H4 (cell line): ENCODE data around the gene PCDHA9. TPM values are rescaled to one million over a fixed set of nuclear protein-coding genes. Genes with fewer than 3 reads are reported as not detected.

Experiments
- DNase-seq: peaks from one replicate; pipeline ENCODE4 v3.0.0-alpha.2; 2015; ENCODE audit warnings: low spot score
- total RNA-seq: library from RNA; depleted of rRNA; stranded (reverse); fragments of >200 nt; shearing (Covaris generic); gene quantifications from 2 replicates; pipeline ENCODE4 v1.2.3, GENCODE V29; 2014; rRNA removed

PCDHA9 gene
- total RNA-seq, 1 experiment from 2014 or later: 0.08 TPM

DNA sequence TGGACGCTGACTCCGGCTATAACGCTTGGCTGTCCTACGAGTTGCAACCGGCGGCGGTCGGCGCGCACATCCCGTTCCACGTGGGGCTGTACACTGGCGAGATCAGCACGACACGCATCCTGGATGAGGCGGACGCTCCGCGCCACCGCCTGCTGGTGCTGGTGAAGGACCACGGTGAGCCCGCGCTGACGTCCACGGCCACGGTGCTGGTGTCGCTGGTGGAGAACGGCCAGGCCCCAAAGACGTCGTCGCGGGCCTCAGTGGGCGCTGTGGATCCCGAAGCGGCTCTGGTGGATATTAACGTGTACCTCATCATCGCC, 29.0 kb downstream of the PCDHA9 start:
- no peak for DNase-seq

DNA sequence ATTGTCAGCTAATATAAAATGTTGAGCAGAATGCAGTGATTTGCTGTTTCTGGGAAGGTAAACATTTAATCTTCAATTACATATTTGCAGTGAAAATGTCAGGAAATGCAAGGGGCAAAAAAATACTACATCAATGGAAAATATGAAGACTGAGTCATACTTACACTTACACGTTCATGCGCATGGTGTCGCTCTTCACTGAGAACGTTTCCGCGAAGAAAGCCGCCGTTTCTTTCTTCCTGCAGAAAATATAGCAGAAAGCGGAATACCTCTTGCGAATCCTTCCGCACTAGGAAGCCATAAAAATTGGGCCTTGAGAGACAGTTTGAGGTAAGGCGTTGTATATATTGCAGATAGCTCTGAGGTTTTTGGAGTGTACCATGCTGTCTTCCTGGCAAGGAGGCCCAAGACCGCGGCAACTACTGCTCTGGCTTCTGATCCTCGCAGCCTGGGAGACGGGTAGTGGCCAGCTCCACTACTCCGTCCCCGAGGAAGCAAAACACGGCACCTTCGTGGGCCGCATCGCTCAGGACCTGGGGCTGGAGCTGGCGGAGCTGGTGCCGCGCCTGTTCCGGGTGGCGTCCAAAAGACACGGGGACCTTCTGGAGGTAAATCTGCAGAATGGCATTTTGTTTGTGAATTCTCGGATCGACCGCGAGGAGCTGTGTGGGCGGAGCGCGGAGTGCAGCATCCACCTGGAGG, 33.9 kb downstream of the PCDHA9 start, which contains the start of gene PCDHA13:
Gene PCDHA13 (plus strand): TSS at position 236 of the 702 bp plus-strand sequence. CDS start 145 bp downstream, at position 381.
- peak; percentile 19 for DNase-seq

DNA sequence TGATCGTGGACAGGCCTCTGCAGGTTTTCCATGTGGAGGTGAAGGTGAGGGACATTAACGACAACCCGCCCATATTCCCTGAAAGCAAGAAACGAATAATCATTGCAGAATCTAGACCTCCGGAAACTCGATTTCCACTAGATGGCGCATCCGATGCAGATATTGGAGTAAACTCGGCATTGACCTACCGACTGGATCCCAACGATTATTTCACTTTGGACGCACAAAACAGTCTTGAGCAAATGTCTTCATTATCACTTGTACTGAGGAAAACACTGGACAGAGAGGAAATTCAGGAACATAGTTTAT, 34.4 kb downstream of the PCDHA9 start:
- DNase-seq: no peak

DNA sequence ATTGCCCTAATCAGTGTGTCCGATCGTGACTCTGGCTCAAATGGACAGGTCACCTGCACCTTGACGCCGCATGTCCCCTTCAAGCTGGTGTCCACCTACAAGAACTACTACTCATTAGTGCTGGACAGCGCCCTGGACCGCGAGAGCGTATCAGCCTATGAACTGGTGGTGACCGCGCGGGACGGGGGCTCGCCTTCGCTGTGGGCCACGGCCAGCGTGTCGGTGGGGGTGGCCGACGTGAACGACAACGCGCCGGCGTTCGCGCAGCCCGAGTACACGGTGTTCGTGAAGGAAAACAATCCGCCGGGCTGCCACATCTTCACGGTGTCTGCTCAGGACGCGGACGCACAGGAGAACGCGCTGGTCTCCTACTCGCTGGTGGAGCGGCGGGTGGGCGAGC, 35.2 kb downstream of the PCDHA9 start:
- DNase-seq: no peak

DNA sequence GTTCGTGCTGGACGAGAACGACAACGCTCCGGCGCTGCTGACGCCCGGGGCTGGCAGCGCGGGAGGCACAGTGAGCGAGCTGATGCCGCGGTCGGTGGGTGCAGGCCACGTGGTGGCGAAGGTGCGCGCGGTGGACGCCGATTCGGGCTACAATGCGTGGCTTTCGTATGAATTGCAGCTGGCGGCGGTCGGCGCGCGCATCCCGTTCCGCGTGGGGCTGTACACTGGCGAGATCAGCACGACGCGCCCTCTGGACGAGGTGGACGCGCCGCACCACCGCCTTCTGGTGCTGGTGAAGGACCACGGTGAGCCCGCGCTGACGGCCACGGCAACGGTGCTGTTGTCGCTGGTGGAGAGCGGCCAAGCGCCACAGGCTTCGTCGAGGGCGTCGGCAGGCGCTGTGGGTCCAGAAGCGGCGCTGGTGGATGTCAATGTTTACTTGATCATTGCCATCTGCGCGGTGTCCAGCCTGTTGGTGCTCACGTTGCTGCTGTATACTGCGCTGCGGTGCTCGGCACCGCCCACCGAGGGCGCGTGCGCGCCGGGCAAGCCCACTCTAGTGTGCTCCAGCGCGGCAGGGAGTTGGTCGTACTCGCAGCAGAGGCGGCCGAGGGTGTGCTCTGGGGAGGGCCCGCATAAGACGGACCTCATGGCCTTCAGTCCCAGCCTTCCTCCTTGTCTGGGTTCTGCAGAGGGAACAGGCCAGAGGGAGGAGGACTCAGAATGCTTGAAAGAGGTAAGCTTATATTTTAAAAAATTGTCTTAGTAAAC, 35.9 kb downstream of the PCDHA9 start:
- DNase-seq: no peak

Other genes starting within 250 kb of the PCDHA9 start
- not detected in 2 replicates for gene CD14, start 215.2 kb upstream of the PCDHA9 start, total RNA-seq
- gene TMCO6, start 208.9 kb upstream of the PCDHA9 start, total RNA-seq: 9.6 and 15.9 TPM in 2 replicates
- 65.7 and 99.6 TPM in 2 replicates for gene NDUFA2, start 200.8 kb upstream of the PCDHA9 start, total RNA-seq
- 72.9 and 98.1 TPM in 2 replicates for gene IK, start 200.6 kb upstream of the PCDHA9 start, total RNA-seq
- gene WDR55, start 183.5 kb upstream of the PCDHA9 start, total RNA-seq: 13.7 and 15.2 TPM in 2 replicates
- gene DND1, start 174.8 kb upstream of the PCDHA9 start, total RNA-seq: 0.37 TPM in 1 of 2 replicates, not detected in the other
- gene HARS1, start 157.0 kb upstream of the PCDHA9 start, total RNA-seq: 52.1 and 53.6 TPM in 2 replicates
- 49.2 and 52.6 TPM in 2 replicates for gene HARS2, start 156.9 kb upstream of the PCDHA9 start, total RNA-seq
- 73.5 and 95.8 TPM in 2 replicates for gene ZMAT2, start 147.9 kb upstream of the PCDHA9 start, total RNA-seq
- gene PCDHA1, start 62.2 kb upstream of the PCDHA9 start, total RNA-seq: 0.45 and 0.56 TPM in 2 replicates
- gene PCDHA2, start 53.5 kb upstream of the PCDHA9 start, total RNA-seq: 0.72 and 0.82 TPM in 2 replicates
- gene PCDHA3, start 47.3 kb upstream of the PCDHA9 start, total RNA-seq: 4.5 and 4.7 TPM in 2 replicates
- 0.02 and 0.04 TPM in 2 replicates for gene PCDHA4, start 41.3 kb upstream of the PCDHA9 start, total RNA-seq
- gene PCDHA5, start 26.8 kb upstream of the PCDHA9 start, total RNA-seq: 0.25 and 1.1 TPM in 2 replicates
- gene PCDHA6, start 20.4 kb upstream of the PCDHA9 start, total RNA-seq: 0.06 TPM in 1 of 2 replicates, not detected in the other
- 0.04 and 0.06 TPM in 2 replicates for gene PCDHA7, start 14.1 kb upstream of the PCDHA9 start, total RNA-seq
- 0.04 and 0.17 TPM in 2 replicates for gene PCDHA8, start 7.2 kb upstream of the PCDHA9 start, total RNA-seq
- gene PCDHA10, start 7.5 kb downstream of the PCDHA9 start, total RNA-seq: 0.02 and 0.08 TPM in 2 replicates
- 5.0 and 7.7 TPM in 2 replicates for gene PCDHA11, start 20.6 kb downstream of the PCDHA9 start, total RNA-seq
- gene PCDHA12, start 26.9 kb downstream of the PCDHA9 start, total RNA-seq: 0.21 and 0.60 TPM in 2 replicates
- gene PCDHA13, start 33.7 kb downstream of the PCDHA9 start, total RNA-seq: 0.41 and 0.50 TPM in 2 replicates
- gene PCDHAC1, start 77.9 kb downstream of the PCDHA9 start, total RNA-seq: 1.1 TPM in 2 replicates
- gene PCDHAC2, start 118.1 kb downstream of the PCDHA9 start, total RNA-seq: 1.5 and 1.8 TPM in 2 replicates
- not detected in 2 replicates for gene PCDHB1, start 203.0 kb downstream of the PCDHA9 start, total RNA-seq
- gene PCDHB2, start 246.2 kb downstream of the PCDHA9 start, total RNA-seq: 15.0 and 26.2 TPM in 2 replicates